ENCODE measurements around the gene KATNIP.

KATNIP gene

GRCh38 chr16:27586711-27587110 is 36.8 kb downstream of the KATNIP start:
- no peak for DNase-seq

- no peak for DNase-seq
Measured at GRCh38 chr16:27588057-27588456, 38.1 kb downstream of the KATNIP start.

GRCh38 chr16:27591837-27592236 is 41.9 kb downstream of the KATNIP start:
- DNase-seq = no peak

GRCh38 chr16:27595475-27595874 is 45.5 kb downstream of the KATNIP start:
- DNase-seq = no peak

GRCh38 chr16:27595993-27596392 is 46.0 kb downstream of the KATNIP start:
- DNase-seq = no peak

GRCh38 chr16:27596411-27596810 is 46.5 kb downstream of the KATNIP start:
- DNase-seq = no peak

- no peak for DNase-seq
Measured at GRCh38 chr16:27597361-27597760, 47.4 kb downstream of the KATNIP start.

GRCh38 chr16:27598220-27598619 is 48.3 kb downstream of the KATNIP start:
- DNase-seq = no peak

- no peak for DNase-seq
Measured at GRCh38 chr16:27598931-27599565, 49.1 kb downstream of the KATNIP start.

- no peak for DNase-seq
Measured at GRCh38 chr16:27599606-27600005, 49.7 kb downstream of the KATNIP start.

Measured in activated gamma-delta T cell treated with Interleukin-2 at 50 U/mL for 16 hours (primary cell).